Vagina (tissue), 2 donors: ENCODE measurements around the gene RMDN2.

Experiments used
- POLR2AphosphoS5 ChIP-seq, 2 donors: sonication (generic); formaldehyde crosslinking; IDR thresholded peaks; one replicate each; pipeline ENCODE4 v1.9.0; 2017; ENCODE audit warnings: antibody characterized with exemption in 2 of 2, mild to moderate bottlenecking in 2 of 2, low read depth in 1 of 2; ENCODE audit not compliant: insufficient read depth in 1 of 2
- TF ChIP-seq, protein P1 (sequence below), 3 experiments: fragments of 450-650 bp in 2 of 3; fragments of 200-600 bp in 1 of 3; sonication (generic) in 1 of 3; IDR thresholded peaks; one replicate each; pipeline ENCODE4 v1.5.1; 2017 to 2019; ENCODE audit warnings: antibody characterized with exemption in 3 of 3, mild to moderate bottlenecking in 2 of 3, moderate library complexity in 2 of 3

DNA sequence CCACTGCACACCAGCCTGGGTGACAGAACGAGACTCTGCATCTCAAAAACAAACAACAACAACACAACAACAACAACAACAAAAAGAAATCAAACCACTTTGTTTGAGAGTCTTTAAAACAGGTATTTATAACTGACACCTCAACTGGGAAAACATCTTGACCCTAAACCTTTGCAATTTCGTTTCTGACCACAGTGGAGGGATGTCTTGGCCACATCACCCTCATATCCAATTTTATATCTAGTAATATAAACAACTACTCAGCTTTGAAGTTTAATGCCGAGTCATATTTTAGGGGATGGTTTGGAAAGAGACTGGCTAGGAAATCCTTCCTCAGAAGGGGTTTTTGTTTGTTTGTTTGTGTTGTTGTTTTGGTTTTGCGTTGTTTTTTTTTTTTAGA is 37.8 kb upstream of the RMDN2 start:
- TF ChIP-seq, protein P1, sequence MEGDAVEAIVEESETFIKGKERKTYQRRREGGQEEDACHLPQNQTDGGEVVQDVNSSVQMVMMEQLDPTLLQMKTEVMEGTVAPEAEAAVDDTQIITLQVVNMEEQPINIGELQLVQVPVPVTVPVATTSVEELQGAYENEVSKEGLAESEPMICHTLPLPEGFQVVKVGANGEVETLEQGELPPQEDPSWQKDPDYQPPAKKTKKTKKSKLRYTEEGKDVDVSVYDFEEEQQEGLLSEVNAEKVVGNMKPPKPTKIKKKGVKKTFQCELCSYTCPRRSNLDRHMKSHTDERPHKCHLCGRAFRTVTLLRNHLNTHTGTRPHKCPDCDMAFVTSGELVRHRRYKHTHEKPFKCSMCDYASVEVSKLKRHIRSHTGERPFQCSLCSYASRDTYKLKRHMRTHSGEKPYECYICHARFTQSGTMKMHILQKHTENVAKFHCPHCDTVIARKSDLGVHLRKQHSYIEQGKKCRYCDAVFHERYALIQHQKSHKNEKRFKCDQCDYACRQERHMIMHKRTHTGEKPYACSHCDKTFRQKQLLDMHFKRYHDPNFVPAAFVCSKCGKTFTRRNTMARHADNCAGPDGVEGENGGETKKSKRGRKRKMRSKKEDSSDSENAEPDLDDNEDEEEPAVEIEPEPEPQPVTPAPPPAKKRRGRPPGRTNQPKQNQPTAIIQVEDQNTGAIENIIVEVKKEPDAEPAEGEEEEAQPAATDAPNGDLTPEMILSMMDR (IDR thresholded peaks at IDR 0.05) = no peak
- TF ChIP-seq POLR2AphosphoS5 (IDR thresholded peaks at IDR 0.05; ENCODE audit: insufficient read depth in 1 of 2, low read depth in 1 of 2) = no peak
